Colonic mucosa (tissue), 4 donors: ENCODE results near the gene ZMYND8. TPM values are rescaled to one million over a fixed set of nuclear protein-coding genes. Genes with fewer than 3 reads are reported as not detected.

Experiments
- DNase-seq: peaks from one replicate; pipeline ENCODE4 v3.0.0-alpha.2; 2020
- H3K27ac ChIP-seq: fragments of 200-600 bp; one replicate; pipeline ENCODE4 v1.8.0; 2021
- H3K27me3 ChIP-seq: fragments of 200-600 bp; one replicate; pipeline ENCODE4 v1.8.0; 2021
- H3K36me3 ChIP-seq: fragments of 200-600 bp; one replicate; pipeline ENCODE4 v1.8.0; 2021
- H3K4me1 ChIP-seq: fragments of 200-600 bp; one replicate; pipeline ENCODE4 v1.8.0; 2021; ENCODE audit warnings: mild to moderate bottlenecking
- H3K4me3 ChIP-seq: fragments of 200-600 bp; one replicate; pipeline ENCODE4 v1.8.0; 2021
- H3K9ac ChIP-seq, 2 donors: one replicate each; pipeline ENCODE4 v1.7.0; 2013; ENCODE audit warnings: control low read depth in 2 of 2, low read depth in 2 of 2, low read length in 2 of 2
- H3K9me3 ChIP-seq: fragments of 200-600 bp; one replicate; pipeline ENCODE4 v1.8.0; 2021
- CTCF ChIP-seq: fragments of 200-600 bp; IDR thresholded peaks from one replicate; pipeline ENCODE4 v1.8.0; 2022; ENCODE audit warnings: antibody characterized with exemption, mild to moderate bottlenecking
- intact Hi-C: fragments of 100-400 bp; cut with DNase I; formaldehyde crosslinking; loops from one replicate; pipeline ENCODE4 v1.14.1; 2022
- total RNA-seq, 2 donors: library from RNA; stranded (reverse); fragmentation: NEBNext Ultra II Directional in 1 of 2; extraction: Animal tissue kit (Norgen Biotek cat#: 25700) in 1 of 2; gene quantifications; one replicate each; pipeline ENCODE4 v1.2.1, GENCODE V29; 2021
- donor health status: healthy.
- donor health status: DM: no; HTN: no; CAD: no.
- donor health status: DM: no; HTN: no; CAD: no.

The ZMYND8 gene
- total RNA-seq, 2 donors from 2014 or later = 45.4 to 53.1 TPM

- Histone ChIP-seq H3K4me1 (no peaks in the 10 kb centered on the region), H3K27me3 (no peaks in the 10 kb centered on the region), H3K9me3 (no peaks in the 10 kb centered on the region), H3K9ac (no peak overlapping the region), H3K4me3 (no peak overlapping the region), H3K27ac (no peak overlapping the region), H3K36me3 (peaks cover 6% of the 10 kb centered on the region)
- no peak for DNase-seq
- intact Hi-C loops = no loop called here
- no peak for TF ChIP-seq CTCF
Observed at GRCh38 chr20:47235853-47236638, 120.5 kb downstream of the ZMYND8 start.

- Histone ChIP-seq H3K4me3 (no peak overlapping the region), H3K27me3 (no peaks in the 10 kb centered on the region), H3K9me3 (no peaks in the 10 kb centered on the region), H3K4me1 (no peaks in the 10 kb centered on the region), H3K9ac (no peak overlapping the region), H3K36me3 (peaks cover 6% of the 10 kb centered on the region), H3K27ac (no peak overlapping the region)
- intact Hi-C loops = no loop called here
- no peak for DNase-seq
- TF ChIP-seq CTCF = no peak
Observed at GRCh38 chr20:47235111-47235510, 121.4 kb downstream of the ZMYND8 start.

- Histone ChIP-seq H3K27ac (no peak overlapping the region), H3K4me3 (no peak overlapping the region), H3K27me3 (no peaks in the 10 kb centered on the region), H3K4me1 (no peaks in the 10 kb centered on the region), H3K9me3 (no peaks in the 10 kb centered on the region), H3K36me3 (peaks cover 16% of the 10 kb centered on the region), H3K9ac (no peak overlapping the region)
- no peak for TF ChIP-seq CTCF
- no peak for DNase-seq
- intact Hi-C loops = no loop called here
Observed at GRCh38 chr20:47233333-47234188, 122.9 kb downstream of the ZMYND8 start.

- Histone ChIP-seq H3K36me3 (peaks cover 16% of the 10 kb centered on the region), H3K4me1 (no peaks in the 10 kb centered on the region), H3K9me3 (no peaks in the 10 kb centered on the region), H3K27me3 (no peaks in the 10 kb centered on the region), H3K9ac (no peak overlapping the region), H3K27ac (no peak overlapping the region), H3K4me3 (no peak overlapping the region)
- intact Hi-C loops = no loop called here
- DNase-seq = no peak
- no peak for TF ChIP-seq CTCF
Observed at GRCh38 chr20:47232518-47232917, 124.0 kb downstream of the ZMYND8 start.

GRCh38 chr20:47231382-47232039 lies 125.0 kb downstream of the ZMYND8 start:
- Histone ChIP-seq H3K27me3 (no peaks in the 10 kb centered on the region), H3K4me3 (no peak overlapping the region), H3K27ac (no peak overlapping the region), H3K36me3 (peaks cover 18% of the 10 kb centered on the region), H3K9ac (no peak overlapping the region), H3K9me3 (no peaks in the 10 kb centered on the region), H3K4me1 (no peaks in the 10 kb centered on the region)
- intact Hi-C loops = no loop called here
- TF ChIP-seq CTCF = no peak
- no peak for DNase-seq
